CD4-positive, alpha-beta memory T cell (primary cell): ENCODE results near the gene HIVEP1. TPM values are rescaled to one million over a fixed set of nuclear protein-coding genes. Genes with fewer than 3 reads are reported as not detected.

Experiments
- CTCF ChIA-PET: fragments of 350-600 bp; sonication (Branson Sonifier 250); formaldehyde crosslinking; loops from one replicate; lab custom pipeline; 2021; ENCODE audit warnings: inconsistent platforms; ENCODE audit not compliant: partially characterized antibody; lab: Charles Lee
- POLR2A ChIA-PET: fragments of 350-600 bp; sonication (Branson Sonifier 250); formaldehyde crosslinking; loops from one replicate; lab custom pipeline; 2021; ENCODE audit not compliant: partially characterized antibody; lab: Charles Lee
- DNase-seq, 5 donors: peaks; one replicate each; pipeline versions ENCODE4 v3.0.0 to v3.0.0-alpha.2; 2020 to 2022; ENCODE audit warnings: mixed read lengths in 1 of 5
- H3K27ac ChIP-seq: one replicate; pipeline ENCODE4 v1.7.0; 2013; ENCODE audit warnings: low read depth, low read length
- H3K27me3 ChIP-seq: 2 replicates; pipeline ENCODE4 v1.7.0; 2013; ENCODE audit warnings: mild to moderate bottlenecking, low read length, moderate library complexity; ENCODE audit not compliant: insufficient read depth
- H3K36me3 ChIP-seq: 2 replicates; pipeline ENCODE4 v1.7.0; 2013; ENCODE audit warnings: mild to moderate bottlenecking, low read length, moderate library complexity; ENCODE audit not compliant: insufficient read depth
- H3K4me1 ChIP-seq: 2 replicates; pipeline ENCODE4 v1.7.0; 2013; ENCODE audit warnings: mild to moderate bottlenecking, low read length, moderate library complexity; ENCODE audit not compliant: insufficient read depth
- H3K4me3 ChIP-seq, 2 donors: one replicate each; pipeline ENCODE4 v1.7.0; 2013; ENCODE audit warnings: low read length in 2 of 2, mild to moderate bottlenecking in 1 of 2
- H3K9me3 ChIP-seq, 2 donors: one replicate each; pipeline ENCODE4 v1.7.0; 2013; ENCODE audit warnings: low read length in 2 of 2, control low read depth in 1 of 2; ENCODE audit not compliant: control insufficient read depth in 1 of 2
- H3K27ac Mint-ChIP-seq, 7 donors: one replicate each; pipeline ENCODE4 v1.8.0; 2020 to 2021; ENCODE audit warnings: mixed read lengths in 7 of 7, mild to moderate bottlenecking in 6 of 7, inconsistent platforms in 3 of 7, moderate library complexity in 3 of 7
- H3K27me3 Mint-ChIP-seq, 2 donors: one replicate each; pipeline ENCODE4 v1.8.0; 2020 to 2021; ENCODE audit warnings: mixed read lengths in 2 of 2
- H3K36me3 Mint-ChIP-seq, 2 donors: one replicate each; pipeline ENCODE4 v1.8.0; 2020 to 2021; ENCODE audit warnings: mixed read lengths in 2 of 2, inconsistent platforms in 1 of 2, mild to moderate bottlenecking in 1 of 2
- H3K4me1 Mint-ChIP-seq, 4 donors: one replicate each; pipeline ENCODE4 v1.8.0; 2020 to 2021; ENCODE audit warnings: mixed read lengths in 4 of 4, mild to moderate bottlenecking in 1 of 4
- H3K4me3 Mint-ChIP-seq, 8 donors: one replicate each; pipeline ENCODE4 v1.8.0; 2020 to 2021; ENCODE audit warnings: mixed read lengths in 8 of 8, mild to moderate bottlenecking in 7 of 8, moderate library complexity in 6 of 8, inconsistent platforms in 3 of 8
- H3K9me3 Mint-ChIP-seq, 8 donors: one replicate each; pipeline ENCODE4 v1.8.0; 2020 to 2021; ENCODE audit warnings: mixed read lengths in 8 of 8, mild to moderate bottlenecking in 5 of 8, inconsistent platforms in 3 of 8, moderate library complexity in 1 of 8
- intact Hi-C: fragments of 100-400 bp; cut with micrococcal nuclease; formaldehyde crosslinking; loops from one replicate; pipeline ENCODE4 v1.15.1; 2023
- polyA plus RNA-seq, 2 donors: library from polyadenylated mRNA; unstranded; fragments of 300-500 nt; fragmentation: Illumina TruSeq; gene quantifications; one replicate each; pipeline ENCODE4 v1.2.3, GENCODE V29; 2021
- total RNA-seq, 2 experiments: library from RNA; stranded (reverse); gene quantifications; one replicate each; pipeline ENCODE4 v1.2.3, GENCODE V29; 2021

The HIVEP1 gene
- total and polyA plus RNA-seq, 4 experiments from 2014 or later, result 0.47 to 17.6 (median 11.9) TPM

DNA sequence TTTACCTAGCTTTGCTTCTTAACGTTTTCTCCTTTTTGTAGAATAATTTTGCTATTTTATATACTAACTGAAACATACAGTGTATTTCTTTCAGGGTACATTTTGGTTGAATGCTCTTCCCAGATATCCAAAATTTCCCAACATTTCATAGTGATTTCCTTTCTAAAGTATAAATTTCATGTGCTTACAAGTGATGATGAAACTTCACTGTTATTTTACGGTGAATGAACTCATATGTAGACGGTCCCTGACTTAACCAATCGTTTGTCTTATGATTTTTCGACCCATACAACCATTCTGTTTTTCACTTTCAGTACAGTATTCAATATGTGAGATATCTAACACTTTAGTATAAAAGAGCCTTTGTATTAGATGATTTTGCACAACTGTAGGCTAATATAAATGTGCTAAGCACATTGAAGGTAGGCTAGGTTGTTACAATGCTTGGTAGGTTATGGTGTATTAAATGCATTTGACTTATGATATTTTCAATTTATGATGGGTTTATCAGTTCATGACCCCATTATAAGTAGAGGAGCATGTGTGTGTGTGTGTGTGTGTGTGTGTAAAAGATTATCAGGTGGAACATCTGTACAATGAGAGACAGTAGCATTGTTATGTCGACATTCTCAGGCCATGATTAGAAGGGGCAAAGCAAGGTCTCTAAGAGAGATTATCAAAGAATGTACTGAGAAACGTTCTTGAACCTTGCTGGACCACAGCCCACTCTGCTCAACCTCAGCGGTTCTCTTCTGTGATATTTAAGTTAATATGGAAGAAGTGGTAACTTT is 20.9 kb downstream of the HIVEP1 start:
- H3K27me3 Mint-ChIP-seq, result no peaks in the 10 kb centered on the region
- peaks cover 0 to 31% (median 22%) of the 10 kb centered on the region in 8 donors for H3K9me3 Mint-ChIP-seq
- ChIA-PET CTCF (no interaction called here), POLR2A (no interaction called here)
- Histone ChIP-seq H3K4me3 (no peak overlapping the region), H3K4me1 (peaks cover 17% of the 10 kb centered on the region), H3K27ac (no peak overlapping the region), H3K9me3 (no peaks in the 10 kb centered on the region), H3K27me3 (no peaks in the 10 kb centered on the region), H3K36me3 (no peaks in the 10 kb centered on the region)
- peaks cover 33 to 64% (median 44%) of the 10 kb centered on the region in 4 donors for H3K4me1 Mint-ChIP-seq
- H3K36me3 Mint-ChIP-seq, result peaks cover 31 to 36% of the 10 kb centered on the region in 2 donors
- H3K27ac Mint-ChIP-seq, result peak overlapping the region in 2 of 7 donors; percentile 51 to 80
- DNase-seq, result no peak
- intact Hi-C loops, result no loop called here
- H3K4me3 Mint-ChIP-seq, result no peak overlapping the region

DNA sequence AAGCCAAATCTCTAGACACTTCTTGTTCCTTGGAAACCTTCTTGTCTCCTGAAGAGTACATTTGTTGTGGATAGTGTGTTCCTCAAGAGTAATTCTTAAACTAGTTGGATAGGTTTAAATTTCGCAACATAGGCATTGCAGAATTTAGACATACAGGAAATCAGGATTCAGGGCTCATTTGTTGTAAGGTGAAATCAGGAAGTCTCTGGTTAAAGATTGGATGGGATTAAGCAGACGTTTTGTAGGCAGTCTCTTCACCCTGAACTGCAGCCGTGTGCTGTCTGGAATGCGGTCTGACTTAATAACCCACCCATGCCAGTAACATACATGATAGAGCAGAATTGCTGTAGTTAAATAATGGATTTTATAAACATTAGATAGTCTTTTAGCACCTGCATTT is 21.7 kb downstream of the HIVEP1 start:
- Mint-ChIP-seq H3K27me3 (no peaks in the 10 kb centered on the region), H3K4me3 (no peak overlapping the region), H3K27ac (peak overlapping the region in 1 of 7 donors; percentile 68), H3K9me3 (peaks cover 0 to 24% (median 21%) of the 10 kb centered on the region in 8 donors), H3K4me1 (peaks cover 34 to 66% (median 47%) of the 10 kb centered on the region in 4 donors), H3K36me3 (peaks cover 24 to 28% of the 10 kb centered on the region in 2 donors)
- intact Hi-C loops, result no loop called here
- ChIA-PET CTCF (interaction anchor here (1.4 kb wide), 1 partner anchor 32 kb away, joined by 3 read pairs; no protein-coding TSS in a partner anchor), POLR2A (no interaction called here)
- H3K4me3 ChIP-seq, result no peak overlapping the region
- H3K36me3 ChIP-seq, result no peaks in the 10 kb centered on the region
- H3K27me3 ChIP-seq, result no peaks in the 10 kb centered on the region
- no peaks in the 10 kb centered on the region for H3K9me3 ChIP-seq
- peaks cover 21% of the 10 kb centered on the region for H3K4me1 ChIP-seq
- H3K27ac ChIP-seq, result no peak overlapping the region
- DNase-seq, result no peak

DNA sequence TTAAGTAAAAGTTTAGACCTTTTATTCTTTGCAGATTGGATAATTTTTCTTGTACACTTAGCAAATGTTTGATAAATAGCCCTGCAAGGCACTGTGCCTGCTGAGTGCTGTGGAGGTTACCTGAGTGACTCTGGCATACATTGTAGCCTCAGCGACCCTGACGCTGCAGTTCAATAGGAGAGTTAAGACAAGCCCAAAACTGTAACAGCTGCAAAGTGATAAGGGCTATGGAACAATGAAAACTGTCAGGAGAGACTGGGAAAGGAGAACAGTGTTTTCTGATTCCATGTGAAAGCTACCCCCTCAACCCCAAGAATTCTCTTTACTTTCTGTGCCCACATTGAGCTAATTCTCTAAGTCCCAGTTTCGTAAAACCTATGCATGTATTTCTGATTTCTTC is 22.2 kb downstream of the HIVEP1 start:
- DNase-seq, result no peak
- Histone ChIP-seq H3K9me3 (no peaks in the 10 kb centered on the region), H3K36me3 (no peaks in the 10 kb centered on the region), H3K27ac (no peak overlapping the region), H3K4me1 (peaks cover 21% of the 10 kb centered on the region), H3K4me3 (no peak overlapping the region), H3K27me3 (no peaks in the 10 kb centered on the region)
- intact Hi-C loops, result no loop called here
- POLR2A ChIA-PET, result interaction anchor here (0.6 to 1.0 kb wide), 2 partner anchors 13 to 23 kb away, joined by 3 read pairs; no protein-coding TSS in a partner anchor
- Mint-ChIP-seq H3K27ac (peak overlapping the region in 2 of 7 donors; percentile 54 to 59), H3K4me3 (no peak overlapping the region), H3K27me3 (no peaks in the 10 kb centered on the region), H3K4me1 (peaks cover 34 to 72% (median 49%) of the 10 kb centered on the region in 4 donors), H3K36me3 (peaks cover 22% of the 10 kb centered on the region in 2 donors), H3K9me3 (peaks cover 0 to 21% (median 16%) of the 10 kb centered on the region in 8 donors)
- CTCF ChIA-PET, result interaction anchor here (0.9 to 1.4 kb wide), 3 partner anchors 32 to 378 kb away, joined by 3 to 4 read pairs (median 4); no protein-coding TSS in a partner anchor

DNA sequence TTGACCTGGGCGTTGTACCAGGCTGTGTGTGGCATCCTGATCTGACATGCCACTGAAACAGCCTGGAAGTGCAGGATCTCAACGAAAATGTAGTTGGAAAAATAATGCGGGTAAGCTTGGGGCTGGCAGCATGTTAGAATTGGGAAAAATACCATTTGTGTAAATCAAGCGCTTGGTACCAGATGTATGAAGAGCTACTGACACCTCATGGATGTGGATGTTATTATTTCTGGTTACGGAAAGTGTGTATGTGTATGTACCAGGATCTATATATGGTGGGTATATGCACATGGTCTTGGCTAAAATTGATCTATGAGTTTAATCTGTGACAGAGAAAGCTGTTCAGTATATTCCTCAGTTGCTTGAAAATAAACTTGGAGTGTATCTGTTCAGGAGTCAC is 22.7 kb downstream of the HIVEP1 start:
- H3K36me3 Mint-ChIP-seq, result peaks cover 19 to 20% of the 10 kb centered on the region in 2 donors
- H3K4me3 ChIP-seq, result no peak overlapping the region
- no peak overlapping the region for H3K4me3 Mint-ChIP-seq
- H3K27ac Mint-ChIP-seq, result no peak overlapping the region
- no peak for DNase-seq
- POLR2A ChIA-PET, result interaction anchor here (0.6 to 1.0 kb wide), 2 partner anchors 14 to 23 kb away, joined by 3 read pairs; no protein-coding TSS in a partner anchor
- no peak overlapping the region for H3K27ac ChIP-seq
- CTCF ChIA-PET, result interaction anchor here (0.6 to 1.4 kb wide), 4 partner anchors 31 to 379 kb away, joined by 3 to 4 read pairs (median 4); no protein-coding TSS in a partner anchor
- no peaks in the 10 kb centered on the region for H3K27me3 Mint-ChIP-seq
- H3K36me3 ChIP-seq, result no peaks in the 10 kb centered on the region
- H3K9me3 ChIP-seq, result no peaks in the 10 kb centered on the region
- intact Hi-C loops, result no loop called here
- peaks cover 36 to 76% (median 52%) of the 10 kb centered on the region in 4 donors for H3K4me1 Mint-ChIP-seq
- peaks cover 0 to 16% (median 15%) of the 10 kb centered on the region in 8 donors for H3K9me3 Mint-ChIP-seq
- no peaks in the 10 kb centered on the region for H3K27me3 ChIP-seq
- H3K4me1 ChIP-seq, result peaks cover 21% of the 10 kb centered on the region

DNA sequence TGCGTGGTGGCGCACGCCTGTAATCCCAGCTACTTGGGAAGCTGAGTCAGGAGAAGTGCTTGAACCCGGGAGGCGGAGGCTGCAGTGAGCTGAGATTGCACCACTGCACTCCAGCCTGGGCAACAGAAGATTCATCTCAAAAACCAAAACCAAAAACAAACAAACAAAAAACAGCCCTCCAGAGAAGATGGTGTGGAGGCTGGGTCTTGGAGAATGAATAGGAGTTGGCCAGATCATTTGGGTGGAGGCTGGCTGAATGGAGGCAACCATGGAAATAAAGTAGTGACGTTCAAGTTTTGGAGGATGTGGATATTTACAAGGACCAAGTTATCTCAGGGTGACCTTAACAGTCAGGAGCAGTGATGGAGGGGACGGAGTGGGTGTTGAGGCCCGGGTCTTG is 24.7 kb downstream of the HIVEP1 start:
- H3K27me3 ChIP-seq, result no peaks in the 10 kb centered on the region
- H3K27ac Mint-ChIP-seq, result peak overlapping the region in 5 of 7 donors; percentile 15 to 82 (median 38)
- peak overlapping the region in 1 of 8 donors; percentile 53 for H3K4me3 Mint-ChIP-seq
- peaks cover 32 to 70% (median 53%) of the 10 kb centered on the region in 4 donors for H3K4me1 Mint-ChIP-seq
- no peak for DNase-seq
- peaks cover 21% of the 10 kb centered on the region for H3K4me1 ChIP-seq
- ChIA-PET CTCF (no interaction called here), POLR2A (no interaction called here)
- H3K27me3 Mint-ChIP-seq, result no peaks in the 10 kb centered on the region
- H3K27ac ChIP-seq, result no peak overlapping the region
- peaks cover 0 to under 1% (median 0%) of the 10 kb centered on the region in 8 donors for H3K9me3 Mint-ChIP-seq
- intact Hi-C loops, result no loop called here
- H3K36me3 Mint-ChIP-seq, result peaks cover 8 to 9% of the 10 kb centered on the region in 2 donors
- H3K4me3 ChIP-seq, result no peak overlapping the region
- no peaks in the 10 kb centered on the region for H3K9me3 ChIP-seq
- H3K36me3 ChIP-seq, result no peaks in the 10 kb centered on the region

DNA sequence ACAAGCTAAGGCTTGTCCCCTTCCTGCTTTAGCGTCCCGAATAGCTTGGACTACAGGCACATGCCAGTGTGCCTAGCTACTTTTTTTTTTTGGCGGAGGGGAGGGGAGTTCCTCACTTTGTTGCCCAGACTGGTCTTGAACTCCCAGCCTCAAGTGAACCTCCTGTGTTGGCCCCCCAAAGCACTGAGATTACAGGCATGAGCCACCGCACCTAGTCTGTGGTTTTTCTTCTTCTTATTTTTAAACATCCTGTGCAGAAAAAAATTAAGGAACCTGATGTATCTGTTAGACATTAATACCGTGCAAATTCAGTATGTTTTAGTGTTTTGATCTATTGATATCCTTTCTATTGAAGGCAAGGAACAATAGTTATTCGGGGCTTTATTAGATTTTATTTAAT is 25.7 kb downstream of the HIVEP1 start:
- Histone ChIP-seq H3K4me1 (peaks cover 21% of the 10 kb centered on the region), H3K27ac (no peak overlapping the region), H3K27me3 (no peaks in the 10 kb centered on the region), H3K9me3 (no peaks in the 10 kb centered on the region), H3K36me3 (no peaks in the 10 kb centered on the region), H3K4me3 (no peak overlapping the region)
- no peak for DNase-seq
- peak overlapping the region in 3 of 8 donors; percentile 28 to 53 (median 40) for H3K4me3 Mint-ChIP-seq
- peak overlapping the region in 4 of 7 donors; percentile 3 to 82 (median 40) for H3K27ac Mint-ChIP-seq
- peaks cover 5 to 6% of the 10 kb centered on the region in 2 donors for H3K36me3 Mint-ChIP-seq
- H3K27me3 Mint-ChIP-seq, result no peaks in the 10 kb centered on the region
- intact Hi-C loops, result no loop called here
- ChIA-PET CTCF (interaction anchor here (1.0 kb wide), 1 partner anchor 10 kb away, joined by 3 read pairs; no protein-coding TSS in a partner anchor), POLR2A (interaction anchor here (1.0 kb wide), 1 partner anchor 25 kb away, joined by 4 read pairs; the partner anchor contains the start of gene HIVEP1)
- peaks cover 30 to 66% (median 50%) of the 10 kb centered on the region in 4 donors for H3K4me1 Mint-ChIP-seq
- no peaks in the 10 kb centered on the region for H3K9me3 Mint-ChIP-seq
